HG02973 (cell line): Measurements from ENCODE around the gene CMIP.
A peak's percentile ranks its signal among the peaks of the same experiment; 100 is the strongest.

Experiments
- ATAC-seq: cut with Tn5 transposase; IDR thresholded peaks from one replicate; pipeline ENCODE4 v1.9.1; 2021; ENCODE audit warnings: moderate library complexity; ENCODE audit not compliant: unreplicated experiment

The CMIP gene

GRCh38 chr16:81458827-81459598 lies 14.4 kb downstream of the CMIP start:
- no peak for ATAC-seq

GRCh38 chr16:81460075-81460474 lies 15.5 kb downstream of the CMIP start:
- no peak for ATAC-seq

DNA sequence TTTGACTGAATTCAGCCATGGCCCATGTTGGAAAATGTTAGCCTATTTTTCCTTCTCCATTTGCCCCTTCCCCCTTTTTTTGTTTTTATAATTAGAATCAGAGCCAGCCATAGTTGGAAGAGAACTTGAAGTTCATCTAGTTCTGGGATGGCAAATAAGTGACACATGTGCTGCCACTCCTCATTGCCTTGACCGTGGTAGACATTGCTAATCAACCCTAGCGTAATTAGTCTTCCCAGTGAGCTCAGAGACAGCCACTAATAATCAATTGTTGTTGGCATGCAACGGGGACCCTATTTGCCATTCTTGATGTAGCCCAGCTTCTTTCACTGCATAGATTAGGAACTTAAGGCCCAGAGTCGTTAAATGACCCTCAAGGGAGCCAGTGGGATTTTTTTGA lies 16.6 kb downstream of the CMIP start:
- no peak for ATAC-seq

DNA sequence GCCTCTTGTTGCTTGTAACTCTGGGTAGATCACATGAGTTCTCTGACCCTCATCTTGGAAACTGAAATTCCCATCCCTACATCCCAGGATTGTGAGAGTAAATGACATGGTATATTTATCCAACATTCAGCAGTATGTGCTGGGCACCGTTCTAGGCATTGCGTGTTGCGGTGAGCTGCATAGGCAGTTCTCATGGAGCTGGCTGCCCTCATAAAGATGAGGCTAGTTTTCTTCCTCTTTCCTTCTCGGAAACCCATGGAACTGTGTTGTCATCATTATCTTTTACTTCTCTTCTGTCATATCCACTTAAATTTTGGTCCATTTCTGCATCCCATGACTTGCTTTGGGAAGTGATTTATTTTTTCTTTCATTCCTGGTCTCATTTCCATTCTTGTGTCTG lies 17.2 kb downstream of the CMIP start:
- ATAC-seq, result no peak

- ATAC-seq, result no peak
These were observed 18.1 kb downstream of the CMIP start for GRCh38 chr16:81462683-81463082.

DNA sequence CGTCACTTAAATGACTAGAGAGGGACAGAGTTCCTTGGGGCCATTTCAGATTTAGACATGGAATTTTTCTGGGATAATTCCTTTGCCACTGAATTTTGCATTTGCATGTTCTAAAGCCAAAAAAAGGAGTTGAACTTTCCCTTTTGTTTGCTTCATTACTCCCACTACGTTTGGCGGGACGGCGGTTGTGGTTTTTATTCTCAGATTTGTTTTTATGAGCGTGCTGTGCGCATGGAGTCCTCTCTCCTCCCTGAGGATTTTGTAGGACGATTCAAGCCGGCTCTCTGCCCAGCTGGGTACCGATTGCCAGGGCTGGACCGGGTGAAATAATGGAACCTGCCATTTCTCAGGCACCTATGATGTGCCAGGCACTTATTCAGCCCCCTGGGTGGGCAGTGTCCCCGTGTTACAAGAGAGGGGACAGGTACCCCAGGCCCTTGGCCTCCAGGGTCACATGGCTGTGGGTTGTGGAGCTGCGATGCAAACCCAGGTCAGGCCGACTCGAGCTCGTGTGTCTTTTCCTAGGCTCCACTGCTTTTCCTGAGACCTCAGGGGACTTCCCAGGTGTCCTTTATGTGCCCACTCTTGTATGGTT lies 18.8 kb downstream of the CMIP start:
- ATAC-seq, result no peak

GRCh38 chr16:81464279-81464678 lies 19.7 kb downstream of the CMIP start:
- ATAC-seq, result no peak

- ATAC-seq, result no peak
These were observed 20.9 kb downstream of the CMIP start for GRCh38 chr16:81465375-81465943.

- ATAC-seq, result no peak
These were observed 21.9 kb downstream of the CMIP start for GRCh38 chr16:81466356-81466980.

GRCh38 chr16:81467072-81467471 lies 22.5 kb downstream of the CMIP start:
- ATAC-seq, result no peak

- ATAC-seq, result no peak
These were observed 23.2 kb downstream of the CMIP start for GRCh38 chr16:81467815-81468214.

GRCh38 chr16:81468269-81468902 lies 23.8 kb downstream of the CMIP start:
- ATAC-seq, result no peak

- no peak for ATAC-seq
These were observed 24.6 kb downstream of the CMIP start for GRCh38 chr16:81469183-81469677.

DNA sequence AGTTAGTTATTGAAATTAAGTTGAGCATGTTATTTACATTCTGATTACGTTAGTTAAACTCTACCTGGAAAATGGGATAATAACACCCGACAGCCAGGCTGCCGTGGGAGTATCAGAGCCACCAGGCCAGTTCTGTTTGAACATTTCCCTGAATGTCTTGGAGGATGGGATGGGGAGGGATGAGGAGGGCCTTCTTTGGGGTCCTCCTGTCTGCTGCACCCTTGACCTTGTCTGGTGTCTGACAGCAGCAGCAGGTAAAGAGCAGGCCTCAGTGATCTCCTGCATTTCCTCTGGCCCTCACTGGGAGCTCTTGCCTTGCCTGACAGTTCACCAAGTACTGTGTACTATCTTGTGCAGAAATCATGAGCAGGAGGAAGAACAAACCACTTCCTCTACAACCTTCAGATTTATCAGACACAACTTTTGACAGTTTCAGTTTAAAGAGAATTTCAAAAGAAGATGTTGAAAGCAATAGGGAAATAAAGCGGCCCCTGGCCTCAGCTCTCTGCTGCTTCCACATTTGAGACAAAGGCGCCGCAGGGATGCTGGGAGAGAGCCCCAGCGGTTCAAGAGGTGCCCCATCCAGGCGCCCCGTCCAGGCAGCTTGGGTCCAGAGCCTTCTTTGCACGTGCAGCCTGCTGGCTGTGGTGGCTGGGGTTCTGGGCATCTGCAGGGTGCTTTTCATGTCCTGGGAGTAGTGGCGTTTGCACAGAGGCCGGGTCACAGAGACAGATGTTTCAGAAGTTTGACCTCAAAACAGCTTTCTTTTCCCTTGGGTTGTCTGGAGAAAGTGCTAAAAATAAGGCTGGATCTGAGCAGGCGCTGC lies 25.3 kb downstream of the CMIP start:
- ATAC-seq, result peak; percentile 79

DNA sequence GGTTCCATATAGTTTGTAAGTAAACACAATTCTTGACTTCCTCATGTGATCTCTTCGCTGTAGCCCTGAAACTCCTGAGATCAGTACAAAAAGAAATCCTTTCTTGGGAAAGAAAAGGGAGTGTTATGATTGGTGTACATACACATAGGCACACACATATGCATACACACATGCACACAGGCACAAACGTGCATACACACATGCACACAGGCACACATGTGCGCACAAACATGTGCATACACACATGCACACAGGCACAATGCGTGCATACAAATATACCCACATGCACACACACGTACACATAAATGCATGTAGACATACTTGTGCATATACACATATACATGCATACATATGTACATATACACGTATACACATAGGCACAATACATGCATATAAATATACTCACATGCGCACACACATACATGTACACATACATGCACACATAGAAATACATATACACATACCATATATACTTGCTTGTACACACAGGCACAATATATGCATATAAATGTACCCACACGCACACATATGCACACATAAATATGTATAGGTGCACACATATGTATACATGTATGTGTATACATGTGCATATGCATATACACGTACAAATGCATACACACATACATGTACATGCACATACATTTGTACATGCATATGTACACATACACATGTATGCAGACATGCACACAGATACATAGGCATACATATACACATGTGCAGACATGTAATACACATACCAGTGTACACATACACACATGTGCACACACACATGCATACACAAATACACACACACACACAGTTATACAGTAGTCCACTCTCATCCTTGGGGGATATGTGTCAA lies 26.4 kb downstream of the CMIP start:
- ATAC-seq, result no peak

DNA sequence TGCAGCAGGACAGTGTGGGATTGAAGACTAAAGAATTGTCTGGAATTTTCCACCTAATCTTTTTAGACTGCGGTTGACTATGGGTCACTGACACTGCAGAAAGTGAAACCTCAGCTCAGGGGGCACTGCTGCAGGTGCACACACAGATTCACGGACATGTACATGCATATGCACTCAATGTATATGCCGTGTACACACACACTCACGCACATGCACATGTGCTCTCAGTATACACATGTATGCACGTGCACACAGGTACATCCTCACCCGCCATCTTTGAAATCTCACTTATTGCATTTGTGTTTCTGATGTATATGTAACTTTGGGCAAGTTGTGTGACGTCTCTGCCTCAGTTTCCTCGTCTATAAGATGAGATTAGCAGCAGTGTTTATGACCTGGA lies 27.3 kb downstream of the CMIP start:
- ATAC-seq, result no peak

GRCh38 chr16:81472391-81472790 lies 27.8 kb downstream of the CMIP start:
- no peak for ATAC-seq

DNA sequence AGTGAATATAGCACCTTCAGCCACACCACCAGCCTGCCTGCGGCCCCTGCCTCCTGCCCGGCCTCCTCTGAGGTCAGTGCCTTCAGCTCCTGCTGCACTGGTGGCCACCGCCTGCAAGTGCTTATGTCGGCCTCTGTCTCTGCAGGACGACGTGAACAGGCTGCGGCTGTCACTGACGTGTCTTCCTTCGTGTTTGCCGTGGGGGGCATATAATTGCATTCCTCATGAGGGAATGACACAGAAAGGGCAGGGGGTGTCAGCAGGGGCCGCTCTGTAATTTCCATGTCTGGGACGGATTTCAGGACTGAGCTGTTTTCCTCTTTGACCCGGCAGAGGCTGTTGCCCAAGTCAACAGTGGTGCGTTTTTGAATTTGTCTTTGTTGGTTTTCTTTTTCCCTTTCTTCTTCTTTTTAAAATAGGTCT lies 28.5 kb downstream of the CMIP start:
- ATAC-seq, result no peak

GRCh38 chr16:81473558-81473957 lies 28.9 kb downstream of the CMIP start:
- no peak for ATAC-seq
